AG04450 (cell line): ENCODE data around the gene OR51M1. TPM values are rescaled to one million over a fixed set of nuclear protein-coding genes. Genes with fewer than 3 reads are reported as not detected.
"Not testable (repeated sequence)": the region's sequence is repeated elsewhere in the genome, so short reads cannot be mapped to it uniquely, and the experiment has no call there.

Source experiments
- CTCF ChIA-PET: fragments of 300-600, 350-600 bp; formaldehyde crosslinking; extraction: SDS; loops from one replicate; lab custom pipeline; 2022; ENCODE audit warnings: antibody characterized with exemption, inconsistent platforms; lab: Charles Lee
- POLR2A ChIA-PET: fragments of 350-600 bp; formaldehyde crosslinking; extraction: SDS; loops from one replicate; lab custom pipeline; 2021; ENCODE audit warnings: antibody characterized with exemption, inconsistent platforms; lab: Yijun Ruan, JAX
- DNase-seq: peaks from one replicate; pipeline ENCODE4 v3.0.0-alpha.2; 2011; ENCODE audit warnings: low read depth, low spot score
- H3K27ac ChIP-seq: one replicate; pipeline ENCODE4 v1.5.1; 2012; ENCODE audit warnings: low read depth, low read length, control low read depth
- H3K27me3 ChIP-seq: one replicate; pipeline ENCODE4 v1.6.0; 2012; ENCODE audit warnings: low read length; ENCODE audit not compliant: control insufficient read depth, insufficient read depth
- H3K4me3 ChIP-seq: 2 replicates; pipeline ENCODE4 v1.5.1; 2011; ENCODE audit warnings: mild to moderate bottlenecking, low read depth, low read length, control low read depth
- H3K9me3 ChIP-seq: 2 replicates; pipeline ENCODE4 v1.5.1; 2012; ENCODE audit warnings: low read length; ENCODE audit not compliant: control insufficient read depth, insufficient read depth
- CTCF ChIP-seq: IDR thresholded peaks from 2 replicates; pipeline ENCODE4 v1.5.1; 2011; ENCODE audit warnings: low read depth, low read length, control low read depth, inconsistent platforms
- polyA plus RNA-seq: library from polyadenylated mRNA; depleted of rRNA; stranded (reverse); fragments of >200 nt; gene quantifications from 2 replicates; pipeline ENCODE4 v1.2.3, GENCODE V29; 2011

The OR51M1 gene
- polyA plus RNA-seq, 1 experiment = 0.12 TPM

- CTCF ChIA-PET = interaction anchor here (0.5 kb wide), 1 partner anchor 153 kb away, joined by 3 read pairs; no protein-coding TSS in a partner anchor
- no peaks in the 10 kb centered on the region for H3K9me3 ChIP-seq
- no peak for DNase-seq
Measured at GRCh38 chr11:5362017-5362625, 21.5 kb upstream of the OR51M1 start.

GRCh38 chr11:5363679-5364078 is 19.9 kb upstream of the OR51M1 start:
- peak overlapping the region; percentile 71 for H3K27ac ChIP-seq
- H3K27me3 ChIP-seq = no peaks in the 10 kb centered on the region
- no peaks in the 10 kb centered on the region for H3K9me3 ChIP-seq
- POLR2A ChIA-PET = interaction anchor here (0.7 to 2.0 kb wide), 4 partner anchors 20 to 85 kb away, joined by 3 to 14 read pairs (median 8); partner anchors contain the start of gene OR51B5
- no peak for DNase-seq
- no peak for TF ChIP-seq CTCF
- H3K4me3 ChIP-seq = no peak overlapping the region
- CTCF ChIA-PET = interaction anchor here (0.9 to 2.1 kb wide), 4 partner anchors 20 to 239 kb away, joined by 3 to 15 read pairs (median 7); partner anchors contain the start of gene OR51B5

More at GRCh38 chr11:5362017-5362625, 21.5 kb upstream of the OR51M1 start:
- H3K27ac ChIP-seq = peak overlapping the region; percentile 39
- POLR2A ChIA-PET = interaction anchor here (0.6 to 0.7 kb wide), 2 partner anchors 24 to 82 kb away, joined by 3 read pairs; no protein-coding TSS in a partner anchor
- no peak overlapping the region for H3K4me3 ChIP-seq
- H3K27me3 ChIP-seq = no peaks in the 10 kb centered on the region
- TF ChIP-seq CTCF = no peak

GRCh38 chr11:5364214-5364613 is 19.4 kb upstream of the OR51M1 start:
- DNase-seq = peak; percentile 87
- no peaks in the 10 kb centered on the region for H3K27me3 ChIP-seq
- no peak for TF ChIP-seq CTCF
- H3K9me3 ChIP-seq = no peaks in the 10 kb centered on the region
- H3K4me3 ChIP-seq = no peak overlapping the region
- CTCF ChIA-PET = interaction anchor here (0.9 to 2.1 kb wide), 4 partner anchors 20 to 240 kb away, joined by 3 to 15 read pairs (median 7); partner anchors contain the start of gene OR51B5
- H3K27ac ChIP-seq = peak overlapping the region; percentile 88
- POLR2A ChIA-PET = interaction anchor here (1.2 to 2.0 kb wide), 3 partner anchors 21 to 83 kb away, joined by 3 to 14 read pairs (median 12); partner anchors contain the start of gene OR51B5

- POLR2A ChIA-PET, H3K27me3 ChIP-seq, H3K9me3 ChIP-seq, H3K4me3 ChIP-seq, DNase-seq: not testable (repeated sequence)
- H3K27ac ChIP-seq = peak overlapping the region; percentile 87
- CTCF ChIA-PET = interaction anchor here (0.7 kb wide), 1 partner anchor 162 kb away, joined by 3 read pairs; no protein-coding TSS in a partner anchor
Measured at GRCh38 chr11:5366365-5366764, 17.2 kb upstream of the OR51M1 start.

- ChIA-PET POLR2A (interaction anchor here (1.3 kb wide), 1 partner anchor 23 kb away, joined by 5 read pairs; the partner anchor contains the start of gene OR51B5), CTCF (interaction anchor here (0.7 to 2.3 kb wide), 4 partner anchors 162 to 242 kb away, joined by 3 to 25 read pairs (median 8); no protein-coding TSS in a partner anchor)
- Histone ChIP-seq H3K4me3 (no peak overlapping the region), H3K9me3 (no peaks in the 10 kb centered on the region), H3K27ac (peak overlapping the region; percentile 87), H3K27me3 (no peaks in the 10 kb centered on the region)
- DNase-seq = no peak
- no peak for TF ChIP-seq CTCF
Measured at GRCh38 chr11:5366856-5367255, 16.8 kb upstream of the OR51M1 start.
